ENCODE results near the gene EXOC2.

DNA sequence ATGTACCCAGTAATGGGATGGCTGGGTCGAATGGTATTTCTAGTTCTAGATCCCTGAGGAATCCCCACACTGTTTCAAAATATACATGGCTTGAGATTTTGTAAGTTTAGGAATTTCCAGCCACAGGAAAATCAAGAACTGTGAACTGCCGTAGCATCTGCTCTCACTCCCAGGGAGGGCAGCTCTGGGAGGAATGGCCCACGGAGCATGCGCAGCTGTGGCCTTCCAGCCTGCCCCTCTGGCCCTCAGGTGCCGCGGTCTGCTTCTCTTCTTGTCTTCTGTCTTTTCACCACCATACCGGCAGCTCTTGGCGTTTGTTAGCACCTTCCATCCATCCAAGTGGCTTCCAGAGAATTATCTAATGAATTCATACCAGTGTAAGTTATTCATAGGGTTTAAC, 19.9 kb upstream of the EXOC2 start:
- TF ChIP-seq, protein P1, sequence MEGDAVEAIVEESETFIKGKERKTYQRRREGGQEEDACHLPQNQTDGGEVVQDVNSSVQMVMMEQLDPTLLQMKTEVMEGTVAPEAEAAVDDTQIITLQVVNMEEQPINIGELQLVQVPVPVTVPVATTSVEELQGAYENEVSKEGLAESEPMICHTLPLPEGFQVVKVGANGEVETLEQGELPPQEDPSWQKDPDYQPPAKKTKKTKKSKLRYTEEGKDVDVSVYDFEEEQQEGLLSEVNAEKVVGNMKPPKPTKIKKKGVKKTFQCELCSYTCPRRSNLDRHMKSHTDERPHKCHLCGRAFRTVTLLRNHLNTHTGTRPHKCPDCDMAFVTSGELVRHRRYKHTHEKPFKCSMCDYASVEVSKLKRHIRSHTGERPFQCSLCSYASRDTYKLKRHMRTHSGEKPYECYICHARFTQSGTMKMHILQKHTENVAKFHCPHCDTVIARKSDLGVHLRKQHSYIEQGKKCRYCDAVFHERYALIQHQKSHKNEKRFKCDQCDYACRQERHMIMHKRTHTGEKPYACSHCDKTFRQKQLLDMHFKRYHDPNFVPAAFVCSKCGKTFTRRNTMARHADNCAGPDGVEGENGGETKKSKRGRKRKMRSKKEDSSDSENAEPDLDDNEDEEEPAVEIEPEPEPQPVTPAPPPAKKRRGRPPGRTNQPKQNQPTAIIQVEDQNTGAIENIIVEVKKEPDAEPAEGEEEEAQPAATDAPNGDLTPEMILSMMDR (conservative IDR thresholded peaks at IDR 0.05; ENCODE audit: low read length), result no peak
- TF ChIP-seq EZH2phosphoT487 (IDR thresholded peaks at IDR 0.05; ENCODE audit: borderline replicate concordance, low read depth, low read length), result no peak

All from OCI-LY7 (cell line).